Epithelial cell of proximal tubule (primary cell): ENCODE results near the gene ZNF112. TPM values are rescaled to one million over a fixed set of nuclear protein-coding genes. Genes with fewer than 3 reads are reported as not detected.
"Not testable (repeated sequence)": the region's sequence is repeated elsewhere in the genome, so short reads cannot be mapped to it uniquely, and the experiment has no call there.

Source experiments
- DNase-seq: peaks from one replicate; pipeline ENCODE4 v3.0.0-alpha.2; 2011; ENCODE audit warnings: low read depth
- H3K4me3 ChIP-seq: 2 replicates; pipeline ENCODE4 v1.5.1; 2011; ENCODE audit warnings: low read depth, mild to moderate bottlenecking, low read length
- CTCF ChIP-seq: conservative IDR thresholded peaks from 2 replicates; pipeline ENCODE4 v1.5.1; 2012; ENCODE audit warnings: low read depth, mild to moderate bottlenecking, low read length
- total RNA-seq: library from RNA; depleted of rRNA; stranded (reverse); fragments of >200 nt; gene quantifications from 2 replicates; pipeline ENCODE4 v1.2.3, GENCODE V29; 2015

The ZNF112 gene
- total RNA-seq, 1 donor from 2014 or later, result 3.2 TPM

GRCh38 chr19:44345959-44346358 is 10.5 kb downstream of the ZNF112 start:
- no peak for TF ChIP-seq CTCF
- no peak for DNase-seq

DNA sequence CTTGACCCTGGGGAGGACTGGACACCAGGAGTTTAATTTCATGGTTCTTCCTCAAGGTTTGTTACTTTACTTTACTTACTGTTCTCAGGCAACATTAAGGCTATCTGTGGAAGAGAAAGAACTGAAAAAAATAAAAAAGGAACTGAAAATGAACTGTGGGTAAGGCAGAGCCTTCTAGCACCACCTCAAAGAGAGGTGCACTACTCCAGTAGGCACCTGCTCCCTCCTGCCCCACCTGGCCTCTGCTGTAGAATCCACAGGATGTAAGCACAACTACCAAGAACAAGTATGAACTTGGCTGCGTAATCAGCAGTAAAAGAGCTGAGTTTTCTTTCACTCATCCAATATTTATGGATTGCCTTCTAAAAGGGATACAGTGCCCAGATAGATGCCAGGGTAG is 12.2 kb downstream of the ZNF112 start:
- DNase-seq, result no peak
- no peak for TF ChIP-seq CTCF
- no peak overlapping the region for H3K4me3 ChIP-seq

More at GRCh38 chr19:44345959-44346358, 10.5 kb downstream of the ZNF112 start:
- no peak overlapping the region for H3K4me3 ChIP-seq

DNA sequence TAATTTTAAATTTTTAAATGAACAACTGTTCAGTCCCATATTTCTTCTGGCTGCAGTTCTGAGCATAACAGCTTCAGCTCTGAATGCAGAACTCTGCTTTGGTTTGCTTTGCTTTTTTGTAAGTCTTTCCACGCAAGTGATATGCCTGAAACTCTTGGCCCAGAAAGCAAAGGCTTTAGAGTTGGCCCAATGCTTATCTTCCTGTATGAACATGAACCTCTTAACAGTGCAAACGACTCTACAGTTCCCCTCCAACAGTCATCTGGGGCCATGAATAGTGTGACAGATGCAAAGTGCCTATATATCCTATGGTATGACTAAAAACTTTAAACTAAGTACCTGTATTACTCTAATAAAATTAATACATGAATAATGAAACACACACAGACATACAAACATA is 14.7 kb downstream of the ZNF112 start:
- no peak for TF ChIP-seq CTCF
- H3K4me3 ChIP-seq, result no peak overlapping the region

GRCh38 chr19:44334639-44335038 is 21.8 kb downstream of the ZNF112 start:
- DNase-seq, H3K4me3 ChIP-seq: not testable (repeated sequence)

More for the DNA sequence above, 14.7 kb downstream of the ZNF112 start:
- DNase-seq, result no peak

DNA sequence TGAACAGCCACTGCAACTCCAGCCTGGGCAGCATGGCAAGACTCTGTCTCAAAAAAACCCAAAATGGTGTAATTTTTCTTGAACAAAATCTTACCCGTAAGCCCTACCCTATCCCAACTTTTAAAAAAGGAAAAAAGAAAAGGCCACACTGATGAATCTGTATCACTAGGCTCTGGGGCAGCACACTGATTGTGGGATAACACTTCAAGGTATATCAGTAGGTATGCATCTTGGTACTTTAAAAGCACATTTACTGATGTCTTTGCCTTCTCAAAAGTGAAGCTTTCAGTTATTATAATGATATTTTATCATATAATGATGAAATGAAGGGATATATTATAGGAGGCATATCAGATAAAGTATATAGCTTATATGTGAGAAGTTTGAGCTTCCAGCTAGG is 24.3 kb downstream of the ZNF112 start:
- DNase-seq, result no peak
- TF ChIP-seq CTCF, result no peak
- H3K4me3 ChIP-seq, result no peak overlapping the region

DNA sequence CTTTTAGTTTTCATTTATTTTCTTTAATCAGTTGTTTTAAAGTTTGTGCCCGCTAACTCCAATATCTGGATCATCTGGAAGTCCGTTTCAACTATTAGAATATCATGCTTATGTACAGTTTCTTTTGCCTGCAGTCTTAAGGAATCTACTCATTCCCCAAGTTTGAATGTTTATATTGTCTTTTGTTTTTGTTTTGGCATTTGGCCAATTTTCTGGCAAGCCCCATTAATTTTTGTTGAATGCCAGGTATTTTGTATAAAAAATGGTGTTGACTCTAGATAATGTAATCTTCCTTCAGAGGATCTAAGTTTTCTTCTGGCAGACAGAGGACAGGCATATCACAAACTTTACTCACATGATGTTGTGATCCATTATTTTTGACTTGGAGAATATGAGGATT is 40.6 kb downstream of the ZNF112 start:
- H3K4me3 ChIP-seq, result no peak overlapping the region
- DNase-seq, result no peak
- no peak for TF ChIP-seq CTCF

DNA sequence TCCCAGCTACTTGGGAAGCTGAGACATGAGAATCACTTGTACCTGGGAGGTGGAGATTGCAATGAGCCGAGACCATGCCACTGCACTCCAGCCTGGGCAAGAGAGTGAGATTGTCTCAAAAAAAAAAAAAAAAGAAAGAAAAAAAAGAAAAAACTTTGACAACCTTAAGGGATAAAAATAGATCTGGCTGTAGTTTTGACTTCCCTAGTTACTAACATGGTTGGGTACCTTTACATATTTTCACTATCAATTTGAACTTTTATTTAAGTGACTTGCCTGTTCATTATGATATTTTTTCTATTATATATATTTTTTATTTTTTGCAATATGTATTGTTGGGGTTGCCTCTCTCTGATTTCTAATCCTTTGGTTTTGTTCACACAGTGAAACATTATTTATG is 43.2 kb downstream of the ZNF112 start:
- DNase-seq, result no peak
- TF ChIP-seq CTCF, result no peak
- H3K4me3 ChIP-seq, result no peak overlapping the region

- no peak for TF ChIP-seq CTCF
- DNase-seq, result no peak
- no peak overlapping the region for H3K4me3 ChIP-seq
Observed at GRCh38 chr19:44308011-44308410, 48.5 kb downstream of the ZNF112 start.
